ENCODE results near the gene OR11A1.
A peak's percentile ranks its signal among the peaks of the same experiment; 100 is the strongest.
"Not testable (repeated sequence)": the region's sequence is repeated elsewhere in the genome, so short reads cannot be mapped to it uniquely, and the experiment has no call there.

OR11A1 gene

GRCh38 chr6:29478740-29479139 is 21.9 kb upstream of the OR11A1 start:
- DNase-seq (ENCODE audit: low read depth, low spot score), result no peak

GRCh38 chr6:29477923-29478450 is 21.1 kb upstream of the OR11A1 start:
- DNase-seq (ENCODE audit: low read depth, low spot score), result peak; percentile 27

GRCh38 chr6:29474996-29475395 is 18.1 kb upstream of the OR11A1 start:
- DNase-seq (ENCODE audit: low read depth, low spot score), result no peak

DNA sequence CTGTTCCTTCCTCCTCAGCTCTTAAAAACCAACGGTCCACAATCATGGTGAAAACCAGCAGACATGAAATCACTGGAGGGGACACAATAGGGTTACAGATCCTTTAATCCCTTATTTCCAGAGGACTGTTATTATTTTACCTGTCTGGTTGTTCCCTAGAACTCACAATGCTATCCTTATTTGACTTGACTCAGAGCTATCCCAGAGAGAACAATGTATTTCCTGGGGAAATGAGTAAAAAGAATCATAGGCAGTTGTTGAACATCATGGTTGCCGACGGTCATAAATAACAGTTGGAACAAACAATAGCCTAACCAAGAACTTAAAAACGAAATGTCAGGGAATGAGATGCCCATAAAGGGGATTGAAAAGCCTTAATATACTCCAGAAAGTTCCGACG is 9.4 kb upstream of the OR11A1 start:
- no peak for DNase-seq (ENCODE audit: low read depth, low spot score)

DNA sequence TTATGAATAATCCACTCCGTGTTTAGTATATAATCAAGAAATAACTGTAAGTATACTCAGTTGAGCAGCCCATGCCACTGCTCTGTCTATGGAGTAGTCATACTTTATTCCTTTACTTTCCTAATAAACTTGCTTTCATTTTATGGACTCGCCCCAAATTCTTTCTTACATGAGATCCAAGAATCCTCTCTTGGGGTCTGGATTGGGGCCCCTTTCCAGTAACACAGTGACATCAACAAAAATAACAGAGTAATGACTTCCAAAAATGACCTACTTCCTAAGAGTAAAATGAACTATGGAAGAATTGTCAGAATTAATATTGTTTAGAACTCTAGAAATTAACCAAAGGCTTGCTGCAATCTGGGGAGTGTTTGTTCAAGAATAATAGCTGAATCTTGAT is 8.9 kb upstream of the OR11A1 start:
- DNase-seq (ENCODE audit: low read depth, low spot score), result no peak

DNA sequence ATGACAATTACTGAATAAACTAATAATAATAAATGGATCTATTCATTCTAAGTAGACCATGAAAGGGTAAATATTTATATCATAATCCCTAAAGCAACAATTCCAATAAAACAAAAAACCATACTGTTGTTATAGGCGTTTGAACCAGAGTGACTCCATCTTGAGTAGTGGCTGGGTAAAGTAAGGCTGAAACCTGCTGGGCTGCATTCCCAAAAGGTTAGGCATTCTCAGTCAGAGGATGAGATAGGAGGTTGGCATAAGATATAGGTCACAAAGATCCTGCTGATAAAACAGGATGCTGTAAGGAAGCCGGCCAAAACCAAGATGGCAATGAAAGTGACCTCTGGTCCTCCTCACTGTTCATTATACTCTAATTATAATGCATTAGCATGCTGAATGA is 8.4 kb upstream of the OR11A1 start:
- no peak for DNase-seq (ENCODE audit: low read depth, low spot score)

DNA sequence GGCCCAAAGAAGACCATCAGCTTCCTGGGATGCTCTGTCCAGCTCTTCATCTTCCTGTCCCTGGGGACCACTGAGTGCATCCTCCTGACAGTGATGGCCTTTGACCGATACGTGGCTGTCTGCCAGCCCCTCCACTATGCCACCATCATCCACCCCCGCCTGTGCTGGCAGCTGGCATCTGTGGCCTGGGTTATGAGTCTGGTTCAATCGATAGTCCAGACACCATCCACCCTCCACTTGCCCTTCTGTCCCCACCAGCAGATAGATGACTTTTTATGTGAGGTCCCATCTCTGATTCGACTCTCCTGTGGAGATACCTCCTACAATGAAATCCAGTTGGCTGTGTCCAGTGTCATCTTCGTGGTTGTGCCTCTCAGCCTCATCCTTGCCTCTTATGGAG is 5.2 kb upstream of the OR11A1 start:
- no peak for DNase-seq (ENCODE audit: low read depth, low spot score)

DNA sequence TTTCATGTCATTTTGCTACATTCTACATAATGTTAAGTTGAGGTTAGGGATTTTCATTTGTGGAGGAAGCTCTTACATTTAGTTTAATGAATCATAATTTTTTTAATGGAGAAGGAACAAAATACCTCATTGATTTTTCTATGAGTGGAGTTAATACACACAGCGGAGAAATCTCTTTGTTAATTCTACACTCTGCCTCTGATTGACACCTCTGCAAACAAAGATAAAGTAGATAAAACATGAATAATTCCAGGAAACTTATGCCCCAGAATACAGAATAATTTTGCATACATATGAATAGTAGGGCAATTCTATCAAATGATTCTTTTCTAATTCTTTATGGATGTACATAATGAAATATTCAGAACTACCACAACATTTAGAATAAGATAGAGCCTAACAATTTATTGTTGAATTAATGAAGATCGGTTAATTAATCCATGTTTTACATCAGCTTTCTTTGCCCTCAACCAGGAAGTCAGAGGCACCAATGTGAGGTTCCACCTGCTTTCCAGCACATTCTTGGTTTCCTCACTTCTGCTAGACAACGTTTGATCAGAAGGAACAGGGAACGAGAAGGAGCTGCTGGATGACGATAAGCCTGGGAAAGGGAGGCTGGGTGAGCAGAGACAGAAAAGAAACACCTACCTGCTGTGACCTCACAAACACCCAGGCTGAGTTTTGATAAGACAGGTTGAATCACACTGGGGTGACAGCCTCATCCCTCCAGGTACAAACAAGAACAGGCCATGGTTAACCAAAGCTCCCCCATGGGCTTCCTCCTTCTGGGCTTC is 4.3 kb upstream of the OR11A1 start:
- no peak for DNase-seq (ENCODE audit: low read depth, low spot score)

GRCh38 chr6:29451471-29452193 is 5.2 kb downstream of the OR11A1 start:
- no peak for DNase-seq (ENCODE audit: low read depth, low spot score)

- DNase-seq (ENCODE audit: low read depth, low spot score), result peak; percentile 49
Observed at GRCh38 chr6:29447670-29448069, 9.2 kb downstream of the OR11A1 start.

GRCh38 chr6:29444031-29444430 is 12.8 kb downstream of the OR11A1 start:
- not testable (repeated sequence) for DNase-seq (ENCODE audit: low read depth, low spot score)

GRCh38 chr6:29442719-29443118 is 14.2 kb downstream of the OR11A1 start:
- DNase-seq (ENCODE audit: low read depth, low spot score), result no peak

DNA sequence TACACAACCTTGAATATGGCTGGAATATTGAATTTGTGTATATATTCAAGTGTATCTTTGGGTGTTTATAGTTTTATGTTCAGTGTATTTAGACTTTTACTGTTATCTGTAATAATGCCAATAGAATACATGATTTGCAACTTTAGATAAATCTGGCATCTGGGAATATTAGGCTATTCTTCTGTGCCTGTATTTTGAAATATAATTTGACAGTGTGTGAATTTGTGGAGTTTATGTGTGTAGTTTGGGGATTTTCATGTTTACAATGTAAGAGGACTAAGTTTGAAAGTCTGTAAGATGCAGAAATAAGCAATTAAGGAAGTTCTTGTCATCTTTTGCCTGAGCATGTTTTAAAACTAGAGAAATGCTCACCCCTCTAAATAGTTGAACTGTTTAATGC is 17.9 kb downstream of the OR11A1 start, which contains the start of gene OR10C1:
Gene OR10C1, plus strand, starts transcription at position 301 of the 400 bp plus-strand sequence. CDS start 710 bp downstream, outside the sequence.
- DNase-seq (ENCODE audit: low read depth, low spot score), result no peak

DNA sequence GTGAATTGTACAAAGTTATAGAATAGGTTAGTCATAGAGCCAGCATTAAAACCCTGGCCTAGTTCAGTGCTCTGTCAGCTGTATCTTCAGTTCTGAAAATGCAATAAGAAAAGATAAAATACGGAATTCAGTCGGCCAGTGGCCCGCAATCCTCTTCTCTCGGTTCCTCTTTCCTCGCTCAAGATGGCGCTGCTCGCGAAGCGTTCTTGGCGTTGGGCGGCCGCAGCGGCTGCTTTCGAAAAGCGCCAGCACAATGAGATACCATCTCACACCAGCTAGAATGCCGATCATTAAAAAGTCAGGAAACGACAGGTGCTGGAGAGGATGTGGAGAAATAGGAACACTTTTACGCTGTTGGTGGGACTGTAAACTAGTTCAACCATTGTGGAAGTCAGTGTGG is 20.1 kb downstream of the OR11A1 start:
- peak; percentile 57 for DNase-seq (ENCODE audit: low read depth, low spot score)

DNA sequence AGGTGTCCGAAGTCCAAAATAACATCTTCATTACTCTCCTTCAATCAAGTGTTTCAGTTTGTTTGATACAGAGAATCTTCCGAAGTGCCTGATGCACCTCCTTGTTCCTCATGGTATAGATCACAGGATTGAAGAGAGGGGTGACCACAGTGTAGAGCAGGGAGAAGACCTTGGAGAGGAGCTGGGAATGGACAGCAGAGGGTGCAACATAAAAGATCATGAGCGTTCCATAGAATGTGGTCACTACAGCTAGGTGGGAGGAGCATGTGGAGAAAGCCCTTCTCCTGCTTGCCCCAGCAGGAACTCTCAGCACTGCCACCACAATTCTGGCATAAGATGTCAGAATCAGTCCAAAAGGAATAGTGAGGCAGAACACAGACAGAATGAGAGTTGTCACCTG is 30.2 kb downstream of the OR11A1 start:
- no peak for DNase-seq (ENCODE audit: low read depth, low spot score)

DNA sequence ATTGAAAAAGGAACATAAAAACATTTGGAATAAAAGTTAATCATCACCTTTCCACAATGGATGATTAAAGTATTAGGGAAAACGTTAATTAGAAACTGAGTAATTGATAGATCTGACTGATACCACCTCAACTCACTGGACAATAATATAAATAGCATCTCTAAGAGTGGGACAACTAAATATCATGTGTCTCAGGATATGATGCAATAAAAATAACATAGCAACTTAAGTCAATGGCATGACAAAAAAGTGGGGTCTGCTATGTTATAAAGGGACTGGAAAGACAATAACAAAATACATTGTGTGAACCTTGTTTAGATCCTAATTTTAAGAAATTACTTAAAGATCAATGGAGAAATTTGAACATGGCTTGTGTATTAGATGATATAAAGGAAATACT is 31.8 kb downstream of the OR11A1 start:
- no peak for DNase-seq (ENCODE audit: low read depth, low spot score)

- no peak for DNase-seq (ENCODE audit: low read depth, low spot score)
Observed at GRCh38 chr6:29424575-29424974, 32.3 kb downstream of the OR11A1 start.

GRCh38 chr6:29424168-29424567 is 32.7 kb downstream of the OR11A1 start:
- no peak for DNase-seq (ENCODE audit: low read depth, low spot score)

DNA sequence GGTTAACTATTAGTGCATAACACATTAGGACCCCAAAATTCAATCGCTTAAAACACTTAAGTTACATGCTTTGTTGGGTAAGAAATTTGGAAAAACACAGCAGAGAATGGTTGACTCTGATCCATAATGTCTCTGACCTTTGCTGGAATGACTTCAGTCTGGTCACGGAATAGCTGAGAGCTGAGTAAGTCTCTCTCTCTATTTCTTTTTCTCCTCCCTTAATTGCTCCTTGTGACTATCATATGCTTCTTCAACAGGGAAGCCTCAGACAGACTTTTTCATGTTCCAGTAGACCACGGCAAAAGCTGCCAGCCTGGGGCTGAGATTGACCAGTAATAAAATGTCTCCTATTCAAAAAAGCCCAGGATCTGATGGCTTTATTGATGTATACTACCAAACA is 37.4 kb downstream of the OR11A1 start:
- DNase-seq (ENCODE audit: low read depth, low spot score), result no peak

DNA sequence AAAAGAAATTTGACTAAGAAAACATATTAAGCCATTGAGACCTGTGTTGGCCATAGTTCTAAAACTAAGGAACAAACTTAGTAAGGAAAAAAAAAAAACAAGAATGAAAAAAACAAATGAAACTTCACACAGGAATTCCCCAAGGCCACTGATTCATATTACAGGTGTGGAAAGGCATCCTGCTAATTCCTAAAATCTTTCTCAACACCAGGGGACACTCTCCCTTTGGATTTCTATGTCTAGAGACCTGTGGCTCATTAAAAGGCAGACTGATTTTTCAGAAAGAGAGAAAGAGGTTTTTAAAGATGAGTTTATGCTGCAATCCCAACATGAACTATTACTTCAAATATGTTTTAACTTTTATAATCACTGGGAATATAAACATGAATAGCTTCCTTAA is 42.3 kb downstream of the OR11A1 start, which contains the start of gene OR12D1:
Gene OR12D1, plus strand, starts transcription at position 341 of the 400 bp plus-strand sequence.
- DNase-seq (ENCODE audit: low read depth, low spot score), result no peak

GRCh38 chr6:29403801-29404200 is 53.1 kb downstream of the OR11A1 start:
- no peak for DNase-seq (ENCODE audit: low read depth, low spot score)

- no peak for DNase-seq (ENCODE audit: low read depth, low spot score)
Observed at GRCh38 chr6:29399525-29399924, 57.3 kb downstream of the OR11A1 start.

GRCh38 chr6:29395331-29395730 is 61.5 kb downstream of the OR11A1 start, which contains the start of gene OR12D2:
Gene OR12D2, plus strand, starts transcription at chr6:29395631. Its CDS starts 1,069 bp downstream, at chr6:29396700.
- no peak for DNase-seq (ENCODE audit: low read depth, low spot score)
